Measurements from ENCODE around the gene NKD1.

- TF ChIP-seq CTCF (conservative IDR thresholded peaks at IDR 0.05) (no peak), EZH2 (IDR thresholded peaks at IDR 0.05; ENCODE audit: low read depth) (no peak)
These were observed 142.0 kb downstream of the NKD1 start for GRCh38 chr16:50690177-50690576.
